Measurements from ENCODE around the gene CSRP2.

Gene CSRP2

DNA sequence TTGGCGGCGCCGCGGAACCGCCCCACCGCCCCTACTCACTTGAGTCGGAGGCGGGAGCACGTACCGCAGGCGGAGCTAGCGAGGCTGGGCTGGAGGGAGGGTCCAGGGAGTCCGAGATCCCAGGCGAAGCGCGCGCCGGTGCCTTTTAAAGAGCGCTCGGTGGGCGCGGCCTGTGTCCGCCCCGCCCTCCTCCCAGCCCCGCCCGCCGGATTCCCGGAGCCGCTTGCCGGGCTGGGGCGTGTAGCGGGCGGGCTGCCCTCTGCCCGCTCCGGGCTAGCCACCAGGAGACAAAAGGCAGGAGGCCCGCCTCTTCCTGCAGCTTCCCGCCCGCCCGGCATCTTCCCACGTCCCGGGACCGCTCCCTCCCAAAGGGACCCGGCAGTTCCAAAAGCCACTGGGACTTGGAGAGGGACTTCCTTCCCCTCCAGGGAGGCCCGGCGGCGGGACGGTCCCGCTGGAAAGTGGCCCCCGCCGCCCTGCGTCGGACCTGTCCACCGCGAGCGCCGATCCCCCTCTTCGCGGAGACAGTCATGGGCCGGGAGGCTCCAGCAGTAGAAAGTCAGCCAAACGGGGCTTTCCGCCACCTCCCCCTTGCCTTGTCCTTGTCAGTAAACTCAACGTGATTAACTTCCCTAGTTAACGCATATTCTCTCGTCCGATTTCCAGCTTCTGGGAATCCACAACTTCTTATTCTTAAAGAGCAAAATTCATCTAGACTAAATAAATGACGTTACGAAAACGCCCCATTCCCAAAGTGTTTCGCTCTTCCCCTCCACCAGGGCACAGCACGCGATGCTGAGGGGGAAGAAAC, at the start of gene CSRP2:
TSS of gene CSRP2 (minus strand) at position 121 of the 811 bp plus-strand sequence. CDS start 12,759 bp downstream, outside the sequence.
- no peak for DNase-seq (ENCODE audit: low read depth)

GRCh38 chr12:76927170-76927784, 48.5 kb upstream of the CSRP2 start:
- no peak for DNase-seq (ENCODE audit: low read depth)

- no peak for DNase-seq (ENCODE audit: low read depth)
These were observed 46.3 kb upstream of the CSRP2 start for GRCh38 chr12:76925135-76925534.

DNA sequence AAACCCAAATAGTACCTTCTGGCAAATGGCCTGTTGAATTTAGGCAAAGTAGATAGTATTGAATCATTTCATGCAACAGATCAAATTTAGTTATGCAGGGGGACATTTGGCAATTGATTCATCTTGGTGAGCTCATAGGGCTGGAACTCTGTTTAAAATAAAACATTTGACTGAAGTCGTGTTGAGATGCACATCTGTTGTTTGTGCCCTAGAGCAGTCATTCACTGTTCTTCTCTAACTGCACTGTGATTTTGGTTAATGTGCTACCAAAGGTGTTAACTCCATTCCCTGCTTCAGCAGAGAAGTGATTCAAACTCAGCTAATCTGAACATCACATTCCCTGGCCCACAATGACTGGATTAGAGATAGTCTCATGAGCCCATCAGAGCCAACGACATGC, 44.0 kb upstream of the CSRP2 start:
- no peak for DNase-seq (ENCODE audit: low read depth)

- no peak for DNase-seq (ENCODE audit: low read depth)
These were observed 43.3 kb upstream of the CSRP2 start for GRCh38 chr12:76921891-76922664.

- DNase-seq (ENCODE audit: low read depth): no peak
These were observed 42.3 kb upstream of the CSRP2 start for GRCh38 chr12:76921100-76921471.

DNA sequence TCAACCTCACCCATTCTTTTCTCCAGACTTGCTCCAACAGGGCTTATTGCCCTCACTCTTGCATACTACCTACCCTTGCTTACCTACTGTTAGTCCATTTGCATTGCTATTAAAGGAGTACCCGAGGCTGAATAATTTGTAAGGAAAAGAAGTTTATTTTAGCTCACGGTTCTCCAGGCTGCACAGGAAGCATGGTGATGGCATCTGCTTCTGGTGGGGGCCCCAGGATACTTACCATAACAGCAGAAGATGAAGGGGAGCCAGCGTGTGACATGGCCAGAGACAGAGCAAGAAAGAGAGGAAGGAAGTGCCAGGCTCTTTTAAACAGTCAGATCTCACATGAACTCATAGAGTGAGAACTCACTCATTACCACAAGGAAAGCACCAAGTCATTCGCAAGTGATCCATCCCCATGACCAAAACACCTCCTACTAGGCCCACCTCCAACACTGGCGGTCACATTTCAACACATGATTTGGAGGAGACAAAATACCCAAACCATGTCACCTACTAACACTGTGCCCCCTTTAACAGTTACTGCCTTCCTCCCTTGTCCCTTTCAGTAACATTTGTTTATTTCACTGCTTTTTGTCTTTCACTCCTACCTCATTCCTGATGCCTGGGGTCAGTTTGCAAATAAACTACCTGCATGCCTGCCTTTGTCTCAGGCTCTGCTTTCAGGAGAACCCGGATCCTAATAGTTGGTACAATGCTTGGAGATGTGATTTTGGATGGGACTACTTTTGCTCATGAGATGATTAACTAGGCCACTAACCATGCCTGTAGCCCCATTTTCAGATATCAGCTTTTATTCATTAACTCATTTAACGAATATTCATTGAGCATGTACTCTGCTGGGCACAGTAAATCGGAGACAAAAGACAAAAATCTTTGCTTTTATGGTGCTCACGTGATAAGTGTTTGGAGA, 41.6 kb upstream of the CSRP2 start:
- DNase-seq (ENCODE audit: low read depth): no peak

DNA sequence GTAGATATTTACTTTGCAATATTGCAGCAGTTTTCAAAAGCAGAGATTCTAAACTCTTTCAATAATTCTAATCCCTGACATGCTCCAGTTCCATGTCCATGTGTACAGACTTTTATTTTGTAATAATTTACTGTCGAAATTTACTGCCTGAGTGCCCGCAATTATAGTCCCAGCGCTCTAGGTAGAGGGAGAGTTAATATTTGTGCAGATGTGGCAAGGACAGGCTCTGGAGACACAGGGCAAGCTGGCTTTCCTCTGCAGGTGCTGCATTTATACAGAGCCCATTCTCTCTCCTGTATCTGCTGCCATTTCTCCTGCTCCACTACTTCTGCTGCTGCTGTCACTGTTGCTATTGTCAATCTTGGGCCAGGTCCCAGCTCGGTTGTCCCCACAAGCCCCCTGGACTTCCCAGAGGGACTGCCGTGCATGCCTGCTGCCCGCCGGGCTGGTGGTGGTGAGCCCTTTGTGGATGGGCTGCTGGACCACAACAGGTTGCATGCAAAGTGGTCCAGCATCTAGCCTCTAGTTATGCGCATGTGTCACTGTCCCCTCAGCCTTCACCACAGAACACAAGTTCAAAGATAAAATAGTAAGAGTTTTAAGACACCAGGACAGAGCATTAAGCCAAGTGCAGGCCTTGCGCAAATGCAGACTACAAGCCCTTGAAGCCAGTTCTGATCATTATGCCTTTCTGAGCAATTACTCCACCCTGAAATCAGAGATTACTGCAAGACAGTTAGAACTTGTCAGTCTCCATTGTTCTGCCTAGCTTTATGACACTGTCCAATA, 40.8 kb upstream of the CSRP2 start:
- DNase-seq (ENCODE audit: low read depth): no peak

DNA sequence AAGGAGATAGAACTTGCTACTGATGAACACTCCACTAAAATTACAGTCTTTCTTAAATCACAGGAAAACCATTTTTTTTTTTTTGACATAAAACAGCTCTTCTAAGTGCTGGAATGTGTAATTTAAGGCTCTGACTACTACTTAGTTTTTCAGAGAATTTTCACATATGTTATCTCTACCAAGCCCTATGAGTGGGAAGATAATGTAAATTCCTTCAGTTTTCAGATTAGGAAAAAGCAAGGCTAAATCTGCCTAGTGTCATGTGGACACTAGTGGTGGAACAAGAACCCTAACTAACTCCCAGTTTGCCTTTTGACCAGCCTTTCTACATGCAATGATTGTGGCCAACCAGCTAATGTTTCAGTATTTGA, 37.3 kb upstream of the CSRP2 start:
- DNase-seq (ENCODE audit: low read depth): no peak

DNA sequence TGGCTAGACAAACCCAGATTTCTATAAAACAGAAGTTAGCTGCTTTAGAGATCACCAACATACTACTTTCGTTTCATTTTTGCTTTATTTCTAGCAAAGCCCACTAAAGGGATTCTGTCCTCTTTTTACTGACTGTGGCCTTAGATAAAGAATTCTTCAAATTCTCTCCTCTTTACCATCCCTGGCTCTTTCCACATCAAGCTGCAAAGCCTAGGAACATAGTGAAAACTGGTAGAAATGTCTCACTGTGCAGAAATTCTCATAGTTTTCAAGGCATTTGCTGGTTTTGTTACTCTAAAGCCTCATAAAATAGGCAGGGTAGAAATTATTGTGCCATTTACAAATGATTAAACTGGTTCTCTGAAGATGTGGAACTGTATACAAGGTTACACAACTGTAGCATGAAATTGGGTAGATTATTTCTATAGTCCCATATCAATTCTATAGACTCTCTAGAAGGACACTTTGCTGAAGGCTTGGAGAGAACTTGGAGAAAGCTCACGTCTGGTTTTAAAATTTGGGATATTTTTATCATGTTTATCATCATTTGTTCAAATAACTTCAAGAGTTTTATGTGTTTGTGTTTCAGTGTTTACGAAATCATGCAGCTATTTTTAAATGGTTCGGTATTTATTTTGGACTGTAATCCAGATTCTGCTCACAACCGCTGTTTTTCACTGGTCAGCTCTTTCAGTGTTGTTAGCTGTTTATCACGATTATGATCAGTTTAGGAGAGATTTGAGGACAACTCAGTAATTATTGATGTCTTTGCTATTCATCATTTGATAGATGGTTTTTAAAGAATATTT, 36.7 kb upstream of the CSRP2 start:
- no peak for DNase-seq (ENCODE audit: low read depth)

GRCh38 chr12:76914102-76914859, 35.5 kb upstream of the CSRP2 start:
- DNase-seq (ENCODE audit: low read depth): no peak

GRCh38 chr12:76909290-76909689, 30.5 kb upstream of the CSRP2 start:
- no peak for DNase-seq (ENCODE audit: low read depth)

GRCh38 chr12:76908303-76909017, 29.6 kb upstream of the CSRP2 start:
- no peak for DNase-seq (ENCODE audit: low read depth)

GRCh38 chr12:76901628-76902380, 23.0 kb upstream of the CSRP2 start:
- DNase-seq (ENCODE audit: low read depth): no peak

DNA sequence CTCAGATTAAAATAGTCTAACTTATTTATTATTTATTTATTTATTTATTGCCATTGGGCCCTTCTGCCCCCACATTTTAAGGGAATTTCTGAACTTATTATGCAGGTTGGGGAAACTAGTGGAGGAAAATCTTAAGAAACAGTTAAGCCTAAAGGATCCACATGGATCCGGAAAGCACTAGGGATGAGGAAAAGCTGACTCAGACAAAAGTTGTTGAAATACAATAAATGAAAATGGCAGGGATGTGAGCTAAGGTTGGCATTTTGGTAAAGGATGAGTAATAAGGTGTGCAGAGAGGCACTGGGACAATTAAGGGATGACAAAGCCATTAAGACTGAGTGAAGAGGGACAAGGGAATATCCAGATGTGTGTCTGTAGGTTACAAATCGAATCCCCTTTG, 20.7 kb upstream of the CSRP2 start:
- no peak for DNase-seq (ENCODE audit: low read depth)

DNA sequence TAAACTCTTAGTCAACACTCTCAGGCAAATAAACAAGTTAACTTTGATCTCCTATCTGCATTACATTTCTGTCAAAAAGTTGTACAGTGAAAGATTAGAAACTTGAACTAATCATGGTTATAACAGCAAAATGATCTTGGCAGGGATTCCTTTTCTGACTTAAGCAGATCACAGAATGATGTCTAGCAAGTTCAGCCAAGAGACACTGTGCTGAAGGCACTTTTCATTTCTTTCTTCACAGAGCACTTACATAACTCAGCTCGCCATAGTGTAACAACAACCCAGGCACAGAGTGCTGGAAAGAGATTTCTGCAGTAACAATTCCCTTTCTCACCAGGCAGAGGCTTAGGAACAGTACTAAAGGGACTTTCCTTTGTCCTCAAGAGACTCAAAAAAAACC, 19.6 kb upstream of the CSRP2 start:
- no peak for DNase-seq (ENCODE audit: low read depth)

GRCh38 chr12:76896274-76896673, 17.5 kb upstream of the CSRP2 start:
- DNase-seq (ENCODE audit: low read depth): no peak

DNA sequence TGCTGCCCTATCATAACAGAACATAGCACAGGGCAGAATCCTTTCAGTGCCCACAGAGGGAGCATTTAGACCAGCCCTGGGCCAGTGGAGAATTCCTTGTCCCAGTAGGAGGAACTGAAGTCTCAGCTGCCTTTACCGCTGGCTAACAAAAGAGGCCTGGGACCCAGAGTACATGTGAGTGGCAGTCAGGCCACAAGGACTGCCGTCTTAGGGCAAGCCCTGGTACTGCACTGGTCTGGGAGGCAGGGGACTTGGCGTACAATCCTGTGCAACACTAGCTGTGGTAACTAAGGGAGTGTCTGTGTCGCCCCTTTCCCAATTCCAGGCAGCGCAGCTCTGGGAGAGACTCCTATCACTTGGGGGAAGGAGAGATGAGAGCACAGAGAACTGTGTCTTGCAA, 17.0 kb upstream of the CSRP2 start:
- DNase-seq (ENCODE audit: low read depth): no peak

Measured in HS-5 (cell line).